PFSK-1 (cell line): Measurements from ENCODE around the gene GIMAP1.

Source experiments
- FOXP2 ChIP-seq: optimal IDR thresholded peaks from 2 replicates; pipeline ENCODE3; 2011; ENCODE audit warnings: borderline replicate concordance, control low read depth, inconsistent platforms; ENCODE audit not compliant: insufficient read depth; ENCODE audit errors: extremely low read length, extremely low read depth
- POLR2AphosphoS5 ChIP-seq: IDR thresholded peaks from 2 replicates; pipeline ENCODE4 v1.6.1; 2012; ENCODE audit warnings: low read depth, mild to moderate bottlenecking, control low read depth, low read length, moderate library complexity
- SIN3A ChIP-seq: IDR thresholded peaks from 2 replicates; pipeline ENCODE4 v1.6.1; 2012; ENCODE audit warnings: mild to moderate bottlenecking, low read length, moderate library complexity, borderline replicate concordance; ENCODE audit not compliant: insufficient read depth
- TAF1 ChIP-seq: IDR thresholded peaks from 2 replicates; pipeline ENCODE4 v1.6.1; 2012; ENCODE audit warnings: low read length, control low read depth, borderline replicate concordance; ENCODE audit not compliant: insufficient read depth
- TF ChIP-seq, protein P1 (sequence below), 2 experiments: IDR thresholded peaks; 2 replicates each; pipeline versions ENCODE4 v1.6.1 to v1.8.0; 2011 to 2012; ENCODE audit warnings: low read depth in 2 of 2, low read length in 2 of 2, control low read depth in 1 of 2, inconsistent platforms in 1 of 2, mild to moderate bottlenecking in 1 of 2, moderate library complexity in 1 of 2; ENCODE audit not compliant: insufficient read depth in 1 of 2

GRCh38 chr7:150703209-150703608 is 13.2 kb upstream of the GIMAP1 start:
- TF ChIP-seq TAF1: no peak
- TF ChIP-seq SIN3A: no peak
- TF ChIP-seq, protein P1, sequence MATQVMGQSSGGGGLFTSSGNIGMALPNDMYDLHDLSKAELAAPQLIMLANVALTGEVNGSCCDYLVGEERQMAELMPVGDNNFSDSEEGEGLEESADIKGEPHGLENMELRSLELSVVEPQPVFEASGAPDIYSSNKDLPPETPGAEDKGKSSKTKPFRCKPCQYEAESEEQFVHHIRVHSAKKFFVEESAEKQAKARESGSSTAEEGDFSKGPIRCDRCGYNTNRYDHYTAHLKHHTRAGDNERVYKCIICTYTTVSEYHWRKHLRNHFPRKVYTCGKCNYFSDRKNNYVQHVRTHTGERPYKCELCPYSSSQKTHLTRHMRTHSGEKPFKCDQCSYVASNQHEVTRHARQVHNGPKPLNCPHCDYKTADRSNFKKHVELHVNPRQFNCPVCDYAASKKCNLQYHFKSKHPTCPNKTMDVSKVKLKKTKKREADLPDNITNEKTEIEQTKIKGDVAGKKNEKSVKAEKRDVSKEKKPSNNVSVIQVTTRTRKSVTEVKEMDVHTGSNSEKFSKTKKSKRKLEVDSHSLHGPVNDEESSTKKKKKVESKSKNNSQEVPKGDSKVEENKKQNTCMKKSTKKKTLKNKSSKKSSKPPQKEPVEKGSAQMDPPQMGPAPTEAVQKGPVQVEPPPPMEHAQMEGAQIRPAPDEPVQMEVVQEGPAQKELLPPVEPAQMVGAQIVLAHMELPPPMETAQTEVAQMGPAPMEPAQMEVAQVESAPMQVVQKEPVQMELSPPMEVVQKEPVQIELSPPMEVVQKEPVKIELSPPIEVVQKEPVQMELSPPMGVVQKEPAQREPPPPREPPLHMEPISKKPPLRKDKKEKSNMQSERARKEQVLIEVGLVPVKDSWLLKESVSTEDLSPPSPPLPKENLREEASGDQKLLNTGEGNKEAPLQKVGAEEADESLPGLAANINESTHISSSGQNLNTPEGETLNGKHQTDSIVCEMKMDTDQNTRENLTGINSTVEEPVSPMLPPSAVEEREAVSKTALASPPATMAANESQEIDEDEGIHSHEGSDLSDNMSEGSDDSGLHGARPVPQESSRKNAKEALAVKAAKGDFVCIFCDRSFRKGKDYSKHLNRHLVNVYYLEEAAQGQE (IDR thresholded peaks at IDR 0.05; ENCODE audit: insufficient read depth in 1 of 2, low read depth in 2 of 2, low read length in 2 of 2): no peak
- TF ChIP-seq POLR2AphosphoS5: no peak
- TF ChIP-seq FOXP2: no peak
